Breast epithelium (tissue), 4 donors: Measurements from ENCODE around the gene MFSD11. TPM values are rescaled to one million over a fixed set of nuclear protein-coding genes. Genes with fewer than 3 reads are reported as not detected.

Experiments
- DNase-seq, 2 donors: peaks; one replicate each; pipeline ENCODE4 v3.0.0-alpha.2; 2019; ENCODE audit warnings: low spot score in 2 of 2
- H3K27ac ChIP-seq, 2 donors: fragments of 200-600 bp; sonication (generic) in 1 of 2; one replicate each; pipeline ENCODE4 v1.5.1; 2016 to 2019; ENCODE audit warnings: mild to moderate bottlenecking in 1 of 2
- H3K27me3 ChIP-seq, 2 donors: fragments of 200-600 bp; sonication (generic) in 1 of 2; one replicate each; pipeline versions ENCODE4 v1.5.1 to v1.6.0; 2017 to 2019; ENCODE audit warnings: control low read depth in 1 of 2, mild to moderate bottlenecking in 1 of 2
- H3K36me3 ChIP-seq: fragments of 200-600 bp; one replicate; pipeline ENCODE4 v1.5.1; 2019
- H3K4me1 ChIP-seq, 2 donors: fragments of 200-600 bp; sonication (generic); one replicate each; pipeline ENCODE4 v1.5.1; 2016 to 2019; ENCODE audit warnings: control low read depth in 1 of 2
- H3K4me3 ChIP-seq, 3 donors: fragments of 200-600 bp; sonication (generic); 1 replicate in 2 of 3; 2 replicates in 1 of 3; pipeline ENCODE4 v1.5.1; 2016 to 2019; ENCODE audit warnings: mild to moderate bottlenecking in 3 of 3, moderate library complexity in 2 of 3
- H3K9me3 ChIP-seq, 2 donors: fragments of 200-600 bp; sonication (generic) in 1 of 2; one replicate each; pipeline ENCODE4 v1.5.1; 2016 to 2019; ENCODE audit warnings: control low read depth in 1 of 2
- POLR2A ChIP-seq: fragments of 450-650 bp; IDR thresholded peaks from one replicate; pipeline ENCODE4 v1.6.1; 2016; ENCODE audit warnings: antibody characterized with exemption, mild to moderate bottlenecking, moderate library complexity
- POLR2AphosphoS5 ChIP-seq, 3 donors: sonication (generic); formaldehyde crosslinking; IDR thresholded peaks; one replicate each; pipeline ENCODE4 v1.6.1; 2017; ENCODE audit warnings: antibody characterized with exemption in 3 of 3
- intact Hi-C: fragments of 100-400 bp; cut with DNase I; formaldehyde crosslinking; loops from one replicate; pipeline ENCODE4 v1.15.1; 2023; ENCODE audit warnings: low total_unique reads
- total RNA-seq, 3 donors: library from RNA; depleted of rRNA; stranded (reverse); fragments of >200 nt; gene quantifications; one replicate each; pipeline ENCODE4 v1.1.0, GENCODE V29; 2016
- TF ChIP-seq, protein P1 (sequence below), 3 donors: fragments of 450-650 bp; IDR thresholded peaks; one replicate each; pipeline ENCODE4 v1.5.1; 2016 to 2017; ENCODE audit warnings: antibody characterized with exemption in 3 of 3, mild to moderate bottlenecking in 3 of 3, moderate library complexity in 3 of 3

The MFSD11 gene
- total RNA-seq, 3 donors from 2014 or later = 20.6 to 42.6 (median 23.6) TPM

DNA sequence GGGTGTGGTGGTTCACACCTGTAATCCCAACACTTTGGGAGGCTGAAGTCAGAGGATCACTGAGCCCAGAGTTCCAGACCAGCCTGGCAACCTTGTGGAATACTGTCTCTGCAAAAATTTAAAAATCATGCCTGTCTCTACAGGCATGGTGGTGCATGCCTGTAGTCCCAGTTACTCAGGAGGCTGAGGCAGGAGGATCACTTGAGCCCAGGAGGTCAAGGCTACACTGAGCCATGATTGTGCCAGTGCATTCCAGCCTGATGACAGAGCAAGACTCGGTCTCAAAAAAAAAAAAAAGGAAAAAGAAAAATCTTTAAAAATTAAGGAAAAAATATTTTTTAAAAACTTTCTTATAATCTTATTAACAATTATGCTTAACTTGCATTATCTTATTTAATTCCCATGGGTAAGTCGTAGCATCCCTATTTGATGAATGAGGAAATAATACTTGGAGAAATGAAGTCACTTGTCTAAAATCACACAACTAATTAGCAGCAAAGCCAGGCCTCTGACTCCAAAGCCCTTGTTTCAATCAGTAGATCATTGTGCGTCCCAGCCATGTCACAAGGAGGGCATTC lies 13.6 kb downstream of the MFSD11 start:
- intact Hi-C loops = no loop called here
- no peaks in the 10 kb centered on the region for H3K36me3 ChIP-seq
- TF ChIP-seq POLR2A (no peak), POLR2AphosphoS5 (IDR thresholded peaks at IDR 0.05) (no peak)
- TF ChIP-seq, protein P1, sequence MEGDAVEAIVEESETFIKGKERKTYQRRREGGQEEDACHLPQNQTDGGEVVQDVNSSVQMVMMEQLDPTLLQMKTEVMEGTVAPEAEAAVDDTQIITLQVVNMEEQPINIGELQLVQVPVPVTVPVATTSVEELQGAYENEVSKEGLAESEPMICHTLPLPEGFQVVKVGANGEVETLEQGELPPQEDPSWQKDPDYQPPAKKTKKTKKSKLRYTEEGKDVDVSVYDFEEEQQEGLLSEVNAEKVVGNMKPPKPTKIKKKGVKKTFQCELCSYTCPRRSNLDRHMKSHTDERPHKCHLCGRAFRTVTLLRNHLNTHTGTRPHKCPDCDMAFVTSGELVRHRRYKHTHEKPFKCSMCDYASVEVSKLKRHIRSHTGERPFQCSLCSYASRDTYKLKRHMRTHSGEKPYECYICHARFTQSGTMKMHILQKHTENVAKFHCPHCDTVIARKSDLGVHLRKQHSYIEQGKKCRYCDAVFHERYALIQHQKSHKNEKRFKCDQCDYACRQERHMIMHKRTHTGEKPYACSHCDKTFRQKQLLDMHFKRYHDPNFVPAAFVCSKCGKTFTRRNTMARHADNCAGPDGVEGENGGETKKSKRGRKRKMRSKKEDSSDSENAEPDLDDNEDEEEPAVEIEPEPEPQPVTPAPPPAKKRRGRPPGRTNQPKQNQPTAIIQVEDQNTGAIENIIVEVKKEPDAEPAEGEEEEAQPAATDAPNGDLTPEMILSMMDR (IDR thresholded peaks at IDR 0.05) = no peak

DNA sequence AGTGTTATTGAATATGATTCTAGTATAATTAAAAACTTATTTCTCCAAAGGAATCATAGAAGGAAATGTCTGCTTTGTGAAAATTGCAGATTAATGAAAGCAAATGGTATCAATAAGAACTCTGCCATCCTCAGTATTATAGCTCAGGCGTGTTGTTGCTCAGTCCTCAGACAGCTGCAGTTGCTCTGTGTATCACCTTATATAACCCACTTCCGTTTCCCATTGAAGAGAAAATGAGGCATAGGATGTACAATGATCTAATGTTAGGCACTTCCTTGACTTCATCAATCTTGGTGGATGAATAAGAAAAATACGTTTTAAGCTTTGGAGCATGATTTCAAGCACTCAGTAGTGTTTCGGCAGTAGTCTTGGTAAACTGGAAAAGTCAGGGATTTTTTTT lies 14.1 kb downstream of the MFSD11 start:
- H3K36me3 ChIP-seq = no peaks in the 10 kb centered on the region
- intact Hi-C loops = no loop called here
- H3K27ac ChIP-seq = peak overlapping the region in 1 of 2 donors; percentile 16

More for the DNA sequence above, 13.6 kb downstream of the MFSD11 start:
- peak overlapping the region in 1 of 2 donors; percentile 16 for H3K27ac ChIP-seq
- H3K4me3 ChIP-seq = no peak overlapping the region
- H3K4me1 ChIP-seq = no peaks in the 10 kb centered on the region
- H3K9me3 ChIP-seq = no peaks in the 10 kb centered on the region
- no peaks in the 10 kb centered on the region for H3K27me3 ChIP-seq
- DNase-seq = no peak

DNA sequence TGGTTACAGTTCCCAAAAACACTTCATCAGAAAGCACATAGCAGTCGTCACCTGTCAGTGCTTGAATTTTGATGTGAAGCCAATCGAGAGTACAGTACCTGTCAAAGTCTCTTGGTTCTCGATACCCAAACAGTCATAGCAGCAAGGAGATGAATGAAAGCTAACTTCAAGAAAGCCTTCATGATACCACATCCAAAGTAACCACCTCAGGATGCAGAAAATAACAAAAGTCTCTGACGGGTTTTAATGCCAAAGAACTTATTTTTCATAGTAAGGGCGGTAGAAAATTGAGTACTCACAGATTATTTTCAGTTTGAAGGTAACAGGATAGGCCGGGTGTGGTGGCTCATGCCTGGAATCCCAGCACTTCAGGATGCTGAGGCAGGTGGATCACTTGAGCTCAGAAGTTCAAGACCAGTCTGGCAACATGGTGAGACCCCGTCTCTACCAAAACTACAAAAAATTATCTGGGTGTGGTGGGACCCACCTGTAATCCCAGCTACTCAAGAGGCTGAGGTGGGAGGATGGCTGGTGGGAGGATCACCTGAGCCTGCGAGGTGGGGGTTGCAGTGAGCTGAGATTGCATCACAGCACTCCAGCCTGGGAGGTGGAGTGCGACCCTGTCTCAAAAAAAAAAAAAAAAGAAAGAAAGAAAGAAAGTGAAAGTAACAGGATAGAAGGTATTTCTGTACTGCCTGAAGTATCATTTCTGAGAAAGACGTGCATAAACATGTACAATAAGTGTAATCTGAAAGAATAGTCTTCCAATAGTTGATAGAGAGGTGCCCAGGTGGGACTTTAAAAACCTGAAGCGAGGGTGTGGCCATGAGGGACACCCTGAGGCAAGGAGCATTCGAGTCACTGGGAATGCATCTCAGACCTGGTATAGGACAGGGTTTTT lies 15.4 kb downstream of the MFSD11 start:
- no peaks in the 10 kb centered on the region for H3K27me3 ChIP-seq
- intact Hi-C loops = no loop called here
- no peaks in the 10 kb centered on the region for H3K36me3 ChIP-seq
- TF ChIP-seq, protein P1 (IDR thresholded peaks at IDR 0.05) = no peak
- H3K27ac ChIP-seq = peak overlapping the region; percentile 35 to 38
- peak overlapping the region in 2 of 3 donors; percentile 21 to 51 for H3K4me3 ChIP-seq
- no peak for DNase-seq
- no peaks in the 10 kb centered on the region for H3K4me1 ChIP-seq
- no peaks in the 10 kb centered on the region for H3K9me3 ChIP-seq

More for the DNA sequence above, 14.1 kb downstream of the MFSD11 start:
- H3K27me3 ChIP-seq = no peaks in the 10 kb centered on the region
- TF ChIP-seq, protein P1 (IDR thresholded peaks at IDR 0.05) = no peak
- no peak for TF ChIP-seq POLR2AphosphoS5 (IDR thresholded peaks at IDR 0.05)
- no peak for TF ChIP-seq POLR2A
- no peak overlapping the region for H3K4me3 ChIP-seq
- H3K9me3 ChIP-seq = no peaks in the 10 kb centered on the region
- no peaks in the 10 kb centered on the region for H3K4me1 ChIP-seq
- DNase-seq = no peak

DNA sequence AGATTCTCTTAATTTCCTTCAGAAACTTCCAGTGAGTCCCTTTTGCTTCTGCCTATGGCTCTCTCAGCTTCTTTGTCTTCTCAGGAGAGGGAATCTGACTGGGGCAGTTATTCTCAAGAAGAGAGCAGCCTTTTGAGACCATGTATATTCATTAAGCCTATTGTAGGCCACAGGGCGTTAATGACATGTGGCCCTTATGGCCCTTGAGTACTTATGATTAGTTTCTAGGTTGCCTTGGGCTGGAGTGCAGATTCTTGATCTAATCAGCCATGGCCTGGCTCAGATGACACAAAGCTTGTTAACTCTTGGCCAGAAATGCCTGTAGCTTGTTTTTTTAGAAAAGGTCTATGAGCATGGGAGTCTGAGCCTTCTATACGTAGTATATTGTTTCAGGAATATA lies 17.4 kb downstream of the MFSD11 start:
- Histone ChIP-seq H3K4me1 (no peaks in the 10 kb centered on the region), H3K4me3 (no peak overlapping the region), H3K36me3 (no peaks in the 10 kb centered on the region), H3K9me3 (no peaks in the 10 kb centered on the region), H3K27ac (peak overlapping the region in 1 of 2 donors; percentile 6), H3K27me3 (no peaks in the 10 kb centered on the region)
- intact Hi-C loops = no loop called here
- DNase-seq = no peak
- TF ChIP-seq, protein P1 (IDR thresholded peaks at IDR 0.05) = no peak
- TF ChIP-seq POLR2A (no peak), POLR2AphosphoS5 (IDR thresholded peaks at IDR 0.05) (no peak)

DNA sequence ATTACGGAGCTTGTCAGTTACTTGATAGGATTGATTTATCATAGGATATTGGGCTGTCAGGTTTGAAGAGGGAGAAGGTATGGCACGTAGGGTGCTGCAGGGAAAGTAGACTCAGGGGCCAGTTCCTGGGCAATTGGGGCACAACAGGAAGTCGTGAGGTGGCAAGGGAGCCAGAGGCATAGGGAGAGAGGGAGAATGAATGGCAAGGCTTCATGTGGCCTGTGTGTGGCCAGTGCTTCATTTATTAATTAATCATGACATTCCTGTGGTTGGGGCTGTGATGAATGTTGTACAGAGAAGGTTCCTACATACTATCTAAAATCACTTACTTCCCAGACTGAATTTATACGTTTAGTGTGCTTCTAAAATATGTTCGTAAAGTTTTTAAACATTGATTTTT lies 19.3 kb downstream of the MFSD11 start:
- Histone ChIP-seq H3K4me3 (no peak overlapping the region), H3K27me3 (no peaks in the 10 kb centered on the region), H3K9me3 (no peaks in the 10 kb centered on the region), H3K36me3 (no peaks in the 10 kb centered on the region), H3K4me1 (no peaks in the 10 kb centered on the region), H3K27ac (no peak overlapping the region)
- TF ChIP-seq, protein P1 (IDR thresholded peaks at IDR 0.05) = no peak
- TF ChIP-seq POLR2AphosphoS5 (IDR thresholded peaks at IDR 0.05) (no peak), POLR2A (no peak)
- intact Hi-C loops = no loop called here
- no peak for DNase-seq
